HG03558 (cell line): Measurements from ENCODE around the gene IFNA10.
"Not testable (repeated sequence)": the region's sequence is repeated elsewhere in the genome, so short reads cannot be mapped to it uniquely, and the experiment has no call there.

Source experiments
- ATAC-seq: cut with Tn5 transposase; IDR thresholded peaks from one replicate; pipeline ENCODE4 v1.9.1; 2021; ENCODE audit warnings: moderate number of reproducible peaks; ENCODE audit not compliant: unreplicated experiment; ENCODE audit errors: extremely low read depth

The IFNA10 gene

DNA sequence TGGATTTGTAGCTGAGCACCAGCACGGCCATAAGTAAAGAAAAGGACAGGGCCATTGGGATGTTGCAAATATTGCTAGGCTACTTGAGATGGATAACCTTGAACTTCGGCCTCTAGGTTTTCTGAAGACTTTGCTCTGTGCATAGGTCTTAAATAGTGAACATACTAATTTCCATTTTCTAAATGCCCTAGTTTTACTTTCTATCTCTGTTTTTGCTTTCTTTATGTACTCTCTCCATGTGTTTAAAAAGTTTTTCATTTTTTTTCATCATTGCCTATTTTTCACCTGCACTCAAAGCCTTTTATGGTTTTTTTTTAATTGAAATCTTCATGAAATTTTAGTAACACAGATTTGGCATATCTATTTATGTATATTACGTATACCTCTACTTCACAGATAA, at the start of gene IFNA10:
Gene IFNA10, minus strand, starts transcription at position 101 of the 400 bp plus-strand sequence. Its CDS starts 46 bp downstream, at position 55.
- not testable (repeated sequence) for ATAC-seq

DNA sequence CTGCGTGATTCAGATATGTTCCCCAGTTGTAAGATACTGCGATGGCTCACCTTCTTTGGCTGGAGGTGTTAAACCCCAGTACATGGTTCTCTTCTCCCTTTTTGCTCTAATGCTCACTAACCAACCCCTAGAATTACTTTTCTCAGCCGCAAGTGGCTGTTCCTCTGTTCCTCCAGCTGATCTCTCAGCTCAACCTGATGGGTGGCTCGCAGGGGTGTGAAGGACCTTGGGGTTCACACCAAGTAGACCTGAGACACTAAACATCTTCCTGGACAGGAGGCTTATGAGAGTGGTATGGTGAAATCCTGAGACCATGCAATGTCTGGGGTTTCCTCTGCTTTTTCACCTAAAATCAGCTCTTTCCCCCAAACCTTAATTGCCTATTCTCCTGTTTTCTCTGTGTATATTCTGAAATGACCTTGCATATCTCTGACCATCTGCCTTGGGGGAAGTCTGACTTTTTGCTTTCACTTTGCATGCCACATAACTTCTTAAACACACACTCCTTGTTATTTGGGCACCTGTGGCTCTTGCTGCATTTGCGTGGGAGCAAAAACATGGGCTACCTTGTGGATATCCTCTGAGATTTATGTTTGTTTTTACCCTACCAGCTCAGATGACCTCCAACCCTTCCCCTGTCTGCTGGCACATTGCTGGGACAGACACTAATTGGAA, 48.7 kb upstream of the IFNA10 start:
- no peak for ATAC-seq

DNA sequence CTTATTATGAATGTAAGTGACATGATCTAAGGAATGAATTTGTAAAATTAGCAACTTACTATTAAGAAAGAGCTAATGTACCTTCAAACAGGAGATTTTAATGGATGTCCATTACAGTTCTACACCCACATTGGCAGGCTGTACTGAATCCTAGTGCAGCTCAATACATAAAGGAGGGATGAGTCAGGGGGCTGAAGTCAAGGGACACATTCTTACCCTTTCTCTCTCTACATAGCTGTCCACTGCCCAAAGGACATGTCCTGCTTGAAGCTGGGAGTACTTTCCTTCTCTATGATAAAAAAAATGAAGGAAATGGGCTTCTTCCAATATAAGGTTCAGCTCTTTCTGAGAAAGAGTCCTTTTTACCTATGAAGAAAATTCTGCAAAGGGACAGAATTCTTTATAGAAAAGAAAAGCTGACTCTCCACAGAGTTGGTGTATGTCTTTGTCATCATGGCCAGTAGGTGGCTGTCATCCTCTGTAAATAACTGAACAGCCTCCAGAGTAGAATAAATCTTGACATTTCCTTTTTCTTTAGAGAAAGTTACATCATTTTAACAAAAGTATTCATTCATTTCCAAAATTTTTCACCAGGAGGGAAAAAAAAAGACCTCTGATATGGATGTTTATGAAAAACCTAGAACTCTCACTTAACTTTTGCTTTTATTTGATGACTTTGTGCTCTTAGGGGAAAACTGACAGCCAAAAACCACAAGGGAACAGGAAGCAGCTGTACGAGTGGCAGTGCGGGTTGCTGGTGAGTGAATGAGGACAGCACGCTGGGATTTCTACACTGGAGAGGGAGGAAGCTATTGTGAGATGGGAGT, 46.0 kb upstream of the IFNA10 start:
- peak; percentile 62 for ATAC-seq

DNA sequence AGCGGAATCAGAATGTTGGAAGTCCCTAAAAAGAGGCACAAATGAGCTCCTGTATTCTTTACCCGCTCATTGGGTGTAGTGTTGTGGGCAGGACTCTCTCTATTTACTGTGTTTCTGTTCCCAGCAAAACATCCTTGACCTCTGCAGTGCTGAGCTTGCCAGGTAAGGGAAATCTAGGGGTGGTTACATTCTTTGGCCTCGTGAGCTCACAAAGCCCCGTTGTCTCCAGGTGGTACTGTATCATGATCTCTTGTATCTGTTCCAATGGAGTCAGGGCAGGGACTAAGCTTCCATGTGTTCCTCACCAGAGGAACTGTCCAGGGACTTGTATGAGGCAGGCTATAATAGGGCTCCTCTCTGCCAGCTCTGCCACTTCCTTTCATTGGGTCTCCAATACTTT, 44.7 kb upstream of the IFNA10 start:
- no peak for ATAC-seq

DNA sequence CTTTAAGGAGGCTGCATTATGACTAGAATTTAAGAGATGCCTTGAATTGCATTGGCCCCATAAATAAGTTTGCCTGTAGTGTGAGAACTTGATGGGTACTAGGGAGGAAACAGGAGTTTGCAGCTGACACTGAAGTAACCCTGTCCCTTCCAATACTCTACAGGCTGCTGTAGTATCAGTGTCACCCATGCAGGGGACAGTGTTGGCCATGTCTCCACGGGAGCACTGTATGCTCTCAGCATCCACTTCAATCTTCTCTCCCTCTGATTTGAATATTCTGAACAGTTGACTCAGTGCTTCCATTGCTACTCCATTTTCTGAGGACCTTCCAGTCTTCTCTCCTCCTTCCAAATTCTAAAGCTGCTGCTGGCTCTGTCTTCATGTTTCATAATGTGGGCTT, 44.2 kb upstream of the IFNA10 start:
- ATAC-seq: no peak

DNA sequence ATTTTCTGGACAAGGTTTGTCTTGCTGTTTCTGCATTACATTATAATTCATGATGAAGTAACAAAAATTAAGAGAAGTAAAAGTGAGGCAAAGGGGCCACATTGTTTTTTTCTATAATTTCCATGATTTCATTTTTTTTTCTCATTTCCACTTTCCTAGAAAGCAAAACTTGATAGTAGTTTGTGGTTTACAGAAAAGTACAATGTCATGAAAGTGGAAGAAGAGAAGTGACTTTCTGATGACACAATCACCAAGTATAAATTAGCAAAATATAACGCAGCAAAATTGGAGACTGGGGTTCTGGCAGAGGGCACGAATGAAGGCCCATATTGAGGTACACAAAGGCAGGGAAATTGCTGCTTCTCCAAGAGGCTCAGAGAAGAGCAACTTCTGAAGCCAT, 37.9 kb upstream of the IFNA10 start:
- no peak for ATAC-seq

DNA sequence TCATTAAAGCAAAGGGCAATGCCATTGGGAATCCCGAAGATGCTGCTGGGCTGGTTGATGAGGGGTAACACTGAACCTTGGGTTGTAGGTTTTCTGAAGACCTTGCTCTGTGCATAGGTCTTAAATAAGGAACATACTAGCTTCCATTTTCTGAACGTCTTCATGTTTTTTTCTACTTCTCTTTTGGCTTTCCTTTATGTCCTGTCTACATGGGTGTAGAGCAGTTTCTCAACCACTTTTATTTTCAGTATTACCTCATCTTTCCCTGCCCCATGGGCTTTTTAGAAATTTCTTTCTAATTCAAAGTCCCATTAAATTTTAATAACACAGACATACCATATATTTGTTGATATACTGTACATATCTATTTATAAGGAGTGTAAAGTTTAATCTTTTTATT, 33.0 kb upstream of the IFNA10 start, which contains the start of gene IFNA14:
Gene IFNA14, minus strand, starts transcription at position 95 of the 400 bp plus-strand sequence. Its CDS starts 70 bp downstream, at position 25.
- no peak for ATAC-seq

DNA sequence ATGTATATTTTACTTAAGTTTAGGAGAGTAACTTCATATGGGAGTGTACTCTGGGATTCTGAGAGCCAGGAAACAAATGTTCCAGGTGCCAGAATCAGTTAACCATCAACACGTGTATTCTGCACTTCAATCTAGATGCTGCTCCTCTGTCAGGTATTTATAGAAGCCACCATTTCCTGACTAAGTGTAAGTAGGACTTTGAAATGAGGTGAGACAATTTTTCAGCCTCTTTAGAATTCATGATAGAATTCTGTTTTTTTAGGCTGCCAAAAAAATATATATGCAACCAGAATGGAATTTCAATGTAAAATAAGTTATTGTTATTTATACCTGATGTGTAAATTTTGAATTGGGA, 29.4 kb upstream of the IFNA10 start:
- not testable (repeated sequence) for ATAC-seq

DNA sequence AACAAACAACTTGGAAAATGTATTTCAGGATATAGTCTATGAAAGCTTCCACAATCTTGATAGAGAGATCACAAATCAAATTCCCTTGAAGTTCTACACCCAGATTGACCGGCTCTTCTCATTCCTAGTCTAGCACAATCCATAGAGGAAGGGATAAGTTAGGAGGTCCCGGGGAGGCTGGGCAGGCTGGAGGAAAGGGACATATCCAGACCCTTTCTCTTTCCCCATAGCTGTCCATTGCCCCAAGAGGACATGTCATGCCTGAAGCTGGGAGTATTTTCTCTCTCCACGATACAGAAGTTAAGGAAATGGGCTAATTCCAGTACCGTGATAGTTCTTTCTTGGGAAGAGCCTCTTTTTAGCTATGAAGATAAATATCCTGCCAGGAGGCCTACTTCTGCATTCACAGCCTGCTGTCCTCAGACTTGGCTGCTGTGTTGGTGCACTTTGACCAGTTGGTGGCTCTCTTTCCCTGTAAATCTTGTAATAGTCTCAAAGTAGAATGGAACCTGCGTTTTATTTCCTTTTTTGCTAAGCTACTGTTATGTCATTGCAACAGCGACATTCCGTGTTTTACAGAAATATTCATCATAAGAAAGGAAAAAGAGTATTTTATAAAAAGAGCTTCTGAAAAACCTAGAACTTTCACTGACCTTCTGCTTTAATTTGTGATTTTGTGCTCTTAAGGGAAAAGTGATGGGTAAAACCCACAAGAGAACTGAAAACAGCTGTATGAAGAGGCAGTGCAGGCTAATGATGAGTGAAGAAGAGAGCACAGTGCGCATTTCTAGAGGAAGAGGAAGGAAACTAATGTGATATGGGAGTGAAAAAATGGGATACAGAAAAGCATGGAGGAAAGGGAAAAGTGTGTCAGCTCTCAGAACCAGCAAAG, 28.8 kb upstream of the IFNA10 start:
- peak; percentile 74 for ATAC-seq

DNA sequence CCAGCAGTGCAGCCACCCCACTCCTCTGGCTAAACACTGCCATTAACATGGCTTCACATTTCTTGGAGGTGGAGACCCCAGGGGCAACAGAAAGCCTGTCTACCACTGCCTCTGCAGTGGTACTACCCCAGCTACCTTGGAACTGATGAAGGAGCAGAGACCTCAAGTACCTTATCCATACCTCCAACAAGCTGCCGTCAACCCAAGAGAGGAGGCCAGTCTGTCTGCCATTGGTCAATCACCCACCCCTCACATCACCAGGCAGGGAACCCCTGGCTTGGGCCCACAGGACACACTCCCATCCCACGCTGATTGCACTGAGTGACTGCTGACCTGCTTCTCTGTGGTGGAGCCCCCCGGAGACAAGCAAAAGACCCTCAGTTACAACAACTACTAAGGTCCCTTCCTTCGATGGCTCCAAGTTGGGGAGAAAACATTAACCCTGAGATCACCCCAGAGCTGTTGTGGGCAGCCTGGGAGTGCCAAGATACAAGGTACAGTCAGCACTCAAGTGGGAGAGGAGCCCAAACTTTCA, 27.3 kb upstream of the IFNA10 start:
- ATAC-seq: no peak

DNA sequence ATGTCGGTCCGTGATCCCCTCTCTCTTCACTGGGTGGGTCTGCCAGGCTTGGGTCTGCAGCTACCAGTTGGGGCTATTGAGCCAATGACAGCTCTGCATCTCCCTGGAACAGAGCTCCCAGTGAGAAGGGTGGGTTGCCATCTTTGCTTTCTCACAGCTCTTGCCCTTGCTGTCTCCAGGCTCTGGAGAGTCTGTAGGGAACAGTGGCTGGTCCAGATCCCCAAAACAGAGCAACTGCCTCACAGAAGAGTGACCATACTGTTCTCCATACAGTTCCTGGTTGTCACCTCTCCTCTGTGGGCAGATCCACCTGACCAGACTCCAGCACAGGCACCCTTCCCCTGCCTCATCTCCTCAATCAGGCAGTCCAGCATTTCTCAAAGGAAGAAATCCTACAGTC, 26.3 kb upstream of the IFNA10 start:
- ATAC-seq: no peak

DNA sequence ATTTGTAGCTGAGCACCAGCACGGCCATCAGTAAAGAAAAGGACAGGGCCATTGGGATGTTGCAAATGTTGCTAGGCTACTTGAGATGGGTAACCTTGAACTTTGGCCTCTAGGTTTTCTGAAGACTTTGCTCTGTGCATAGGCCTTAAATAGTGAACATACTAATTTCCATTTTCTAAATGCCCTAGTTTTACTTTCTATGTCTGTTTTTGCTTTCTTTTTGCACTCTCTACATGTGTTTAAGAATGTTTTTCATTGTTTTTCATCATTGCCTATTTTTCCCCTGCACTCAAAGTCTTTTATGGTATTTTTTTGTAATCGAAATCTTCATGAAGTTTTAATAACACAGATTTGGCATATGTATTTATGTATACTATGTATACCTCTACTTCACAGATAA, 21.2 kb upstream of the IFNA10 start, which contains the start of gene IFNA17:
Gene IFNA17, minus strand, starts transcription at position 101 of the 400 bp plus-strand sequence. Its CDS starts 49 bp downstream, at position 52.
- no peak for ATAC-seq

DNA sequence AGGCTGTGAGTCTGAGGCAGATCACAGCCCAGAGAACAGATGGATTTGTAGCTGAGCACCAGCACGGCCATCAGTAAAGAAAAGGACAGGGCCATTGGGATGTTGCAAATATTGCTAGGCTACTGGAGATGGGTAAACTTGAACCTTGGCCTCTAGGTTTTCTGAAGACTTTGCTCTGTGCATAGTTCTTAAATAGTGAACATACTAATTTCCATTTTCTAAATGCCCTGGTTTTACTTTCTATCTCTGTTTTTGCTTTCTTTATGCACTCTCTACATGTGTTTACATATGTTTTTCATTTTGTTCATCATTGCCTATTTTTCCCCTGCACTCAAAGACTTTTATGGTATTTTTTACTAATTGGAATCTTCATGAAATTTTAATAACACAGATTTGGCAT, 10.3 kb upstream of the IFNA10 start, which contains the start of gene IFNA16:
Gene IFNA16, minus strand, starts transcription at position 101 of the 400 bp plus-strand sequence. Its CDS starts 6 bp downstream, at position 95.
- not testable (repeated sequence) for ATAC-seq

DNA sequence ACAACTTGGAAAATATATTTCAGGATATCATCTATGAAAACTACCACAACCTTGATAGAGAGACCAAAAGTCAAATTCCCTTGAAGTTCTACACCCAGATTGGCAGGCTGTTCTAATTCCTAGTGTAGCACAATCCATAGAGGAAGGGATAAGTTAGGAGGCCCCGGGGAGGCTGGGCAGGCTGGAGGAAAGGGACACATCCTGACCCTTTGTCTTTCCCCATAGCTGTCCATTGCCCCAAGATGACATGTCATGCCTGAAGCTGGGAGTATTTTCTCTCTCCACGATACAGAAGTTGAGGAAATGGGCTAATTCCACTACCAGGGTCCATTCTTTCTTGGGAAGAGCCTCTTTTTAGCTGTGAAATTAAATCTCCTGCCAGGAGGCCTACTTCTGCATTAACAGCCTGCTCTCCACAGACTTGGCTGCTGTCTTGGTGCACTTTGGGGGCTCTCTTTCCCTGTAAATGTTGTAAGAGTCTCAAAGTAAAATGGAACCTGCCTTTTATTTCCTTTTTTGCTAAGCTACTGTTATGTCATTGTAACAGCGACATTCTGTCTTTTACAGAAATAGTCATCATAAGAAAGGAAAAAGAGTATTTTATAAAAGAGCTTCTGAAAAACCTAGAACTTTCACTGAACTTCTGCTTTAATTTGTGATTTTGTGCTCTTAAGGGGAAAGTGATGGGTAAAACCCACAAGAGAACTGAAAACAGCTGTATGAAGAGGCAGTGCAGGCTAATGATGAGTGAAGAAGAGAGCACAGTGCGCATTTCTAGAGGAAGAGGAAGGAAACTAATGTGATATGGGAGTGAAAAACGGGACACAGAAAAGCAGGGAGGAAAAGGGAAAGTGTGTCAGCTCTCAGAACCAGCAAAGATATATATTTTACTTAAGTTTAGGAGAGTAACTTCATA, 6.7 kb upstream of the IFNA10 start:
- ATAC-seq: peak; percentile 67

DNA sequence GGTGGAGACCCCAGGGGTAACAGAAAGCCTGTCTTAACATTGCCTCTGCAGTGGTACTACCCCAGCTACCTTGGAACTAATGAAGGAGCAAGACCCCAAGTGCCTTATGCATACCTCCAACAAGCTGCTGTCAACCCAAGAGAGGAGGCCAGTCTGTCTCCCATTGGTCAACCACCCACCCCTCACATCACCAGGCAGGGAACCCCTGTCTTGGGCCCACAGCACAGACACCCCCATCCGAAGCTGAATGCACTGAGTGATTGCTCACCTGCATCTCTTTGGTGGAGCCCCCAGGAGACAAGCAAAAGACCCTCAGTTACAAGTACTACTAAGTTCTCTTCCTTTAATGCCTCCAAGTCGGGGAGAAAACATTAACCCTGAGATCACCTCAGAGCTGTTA, 5.2 kb upstream of the IFNA10 start:
- ATAC-seq: not testable (repeated sequence)

DNA sequence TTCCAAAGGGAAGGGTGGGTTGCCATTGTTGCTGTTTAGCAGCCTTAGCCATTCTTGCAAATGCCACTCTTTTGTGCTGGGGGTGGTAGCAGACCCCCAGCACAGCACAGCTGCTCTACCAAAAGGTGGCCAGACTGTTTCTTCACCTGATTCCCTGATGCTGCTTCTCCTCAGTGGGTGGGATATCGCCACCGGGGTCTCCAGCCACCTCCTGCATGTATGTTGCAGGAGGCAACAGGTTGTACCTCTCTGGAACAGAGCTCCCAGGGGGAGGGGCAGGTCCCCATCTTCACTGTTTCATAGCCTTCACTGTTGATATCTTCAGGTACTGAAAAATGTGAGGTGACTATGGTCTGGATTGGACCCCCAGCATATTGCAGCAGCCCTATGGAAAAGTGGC, 3.8 kb upstream of the IFNA10 start:
- not testable (repeated sequence) for ATAC-seq

DNA sequence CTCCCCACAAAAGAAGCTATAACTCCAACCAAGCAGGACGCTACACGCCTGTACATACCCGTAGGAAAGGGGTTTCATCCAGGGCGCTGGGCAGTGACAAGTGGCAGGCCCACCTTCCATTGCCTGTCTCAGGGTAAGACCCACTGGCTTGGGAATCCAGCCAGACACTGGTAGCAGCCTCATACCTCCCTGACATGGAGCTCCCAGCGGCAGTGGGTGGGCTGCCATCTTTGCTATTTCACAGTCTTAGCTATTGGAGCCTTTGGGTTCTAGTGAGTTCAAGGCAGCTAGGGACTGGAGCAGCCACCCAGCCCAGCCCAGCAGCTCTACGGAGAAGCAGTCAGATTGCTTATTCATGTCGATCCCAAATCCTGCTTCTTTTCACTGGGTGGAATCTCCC, 3.4 kb upstream of the IFNA10 start:
- no peak for ATAC-seq

DNA sequence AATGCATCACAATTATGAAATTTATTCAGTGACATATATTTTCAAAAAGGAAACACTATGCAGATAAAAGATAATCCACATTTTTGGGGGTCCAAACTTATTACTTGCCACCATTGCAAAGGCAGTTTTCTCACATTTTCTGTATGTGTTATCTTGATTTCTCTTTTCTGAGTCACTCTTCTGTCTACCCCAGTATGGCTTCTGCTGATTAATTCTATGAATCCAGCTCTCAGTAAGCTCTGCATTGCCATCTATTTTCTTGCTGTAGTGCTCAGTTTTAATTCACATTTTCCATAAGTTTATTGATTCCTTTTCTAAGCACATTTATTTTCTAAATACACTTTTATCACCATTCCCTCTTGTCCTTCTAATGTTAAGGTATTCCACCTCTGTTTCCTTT, 1.7 kb downstream of the IFNA10 start:
- no peak for ATAC-seq

DNA sequence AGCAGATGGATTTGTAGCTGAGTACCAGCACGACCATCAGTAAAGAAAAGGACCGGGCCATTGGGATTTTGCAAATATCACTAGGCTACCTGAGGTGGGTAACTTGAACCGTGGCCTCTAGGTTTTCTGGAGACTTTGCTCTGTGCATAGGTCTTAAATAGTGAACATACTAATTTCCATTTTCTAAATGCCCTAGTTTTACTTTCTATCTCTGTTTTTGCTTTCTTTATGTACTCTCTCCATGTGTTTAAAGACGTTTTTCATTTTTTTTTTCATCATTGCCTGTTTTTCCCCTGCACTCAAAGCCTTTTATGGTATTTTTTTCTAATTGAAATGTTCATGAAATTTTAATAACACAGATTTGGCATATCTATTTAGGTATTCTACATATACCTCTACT, 4.8 kb downstream of the IFNA10 start, which contains the start of gene IFNA7:
Gene IFNA7, minus strand, starts transcription at position 101 of the 400 bp plus-strand sequence. Its CDS starts 40 bp downstream, at position 61.
- ATAC-seq: not testable (repeated sequence)
